ENCODE measurements around the gene CLCN6. TPM values are rescaled to one million over a fixed set of nuclear protein-coding genes. Genes with fewer than 3 reads are reported as not detected.

CLCN6 gene
- total and polyA plus RNA-seq, 4 donors, result 16.5 to 49.3 (median 27.0) TPM

Small RNA genes within 50 kb of the gene (small RNA-seq; reads per million reads assigned to genes)
- not detected for gene RF02156 (ENCODE audit: low replicate concordance)
- gene RF02157 (ENCODE audit: low replicate concordance), result not detected
- gene RF02158 (ENCODE audit: low replicate concordance), result not detected

Other genes starting within 250 kb of the CLCN6 start
- gene FBXO2, start 151.8 kb upstream of the CLCN6 start, total RNA-seq, result 10 to 100 TPM; 19.3 to 19.4 TPM
- 10 to 100 TPM; 44.0 to 45.0 TPM for gene FBXO2, start 151.8 kb upstream of the CLCN6 start, polyA plus RNA-seq (ENCODE audit: insufficient read length in 2 of 2)
- gene FBXO44, start 151.3 kb upstream of the CLCN6 start, total RNA-seq, result 10 to 100 TPM; 33.3 to 43.4 TPM
- gene FBXO44, start 151.3 kb upstream of the CLCN6 start, polyA plus RNA-seq (ENCODE audit: insufficient read length in 2 of 2), result 100 to 1,000 TPM; 116 to 136 TPM
- 10 to 100 TPM in 1 of 2 donors, 1 to 10 TPM in 1; 5.9 to 12.4 TPM for gene FBXO6, start 142.0 kb upstream of the CLCN6 start, total RNA-seq
- gene FBXO6, start 142.0 kb upstream of the CLCN6 start, polyA plus RNA-seq (ENCODE audit: insufficient read length in 2 of 2), result 10 to 100 TPM; 11.6 to 14.6 TPM
- 10 to 100 TPM; 27.3 to 63.9 TPM for gene MAD2L2, start 125.0 kb upstream of the CLCN6 start, total RNA-seq
- gene MAD2L2, start 125.0 kb upstream of the CLCN6 start, polyA plus RNA-seq (ENCODE audit: insufficient read length in 2 of 2), result 10 to 100 TPM; 60.8 to 70.8 TPM
- gene DRAXIN, start 114.5 kb upstream of the CLCN6 start, total RNA-seq, result 1 to 10 TPM; 5.8 to 6.3 TPM
- gene DRAXIN, start 114.5 kb upstream of the CLCN6 start, polyA plus RNA-seq (ENCODE audit: insufficient read length in 2 of 2), result 10 to 100 TPM; 11.4 to 18.3 TPM
- gene AGTRAP, start 70.1 kb upstream of the CLCN6 start, total RNA-seq, result 10 to 100 TPM; 11.8 to 45.1 TPM
- gene AGTRAP, start 70.1 kb upstream of the CLCN6 start, polyA plus RNA-seq (ENCODE audit: insufficient read length in 2 of 2), result 10 to 100 TPM; 19.3 to 24.1 TPM
- 1 to 10 TPM in 1 of 2 donors, under 1 TPM in 1; 0.30 to 4.7 TPM for gene C1orf167, start 44.0 kb upstream of the CLCN6 start, total RNA-seq
- under 1 TPM in 1 of 2 donors, not detected in 1; 0.23 TPM for gene C1orf167, start 44.0 kb upstream of the CLCN6 start, polyA plus RNA-seq (ENCODE audit: insufficient read length in 2 of 2)
- 10 to 100 TPM; 25.8 to 49.1 TPM for gene MTHFR, start 227 bp upstream of the CLCN6 start, total RNA-seq
- gene MTHFR, start 227 bp upstream of the CLCN6 start, polyA plus RNA-seq (ENCODE audit: insufficient read length in 2 of 2), result 10 to 100 TPM; 20.9 to 36.2 TPM
- under 1 TPM; 0.61 to 0.99 TPM for gene NPPA, start 41.6 kb downstream of the CLCN6 start, total RNA-seq
- 1 to 10 TPM; 4.7 to 5.0 TPM for gene NPPA, start 41.6 kb downstream of the CLCN6 start, polyA plus RNA-seq (ENCODE audit: insufficient read length in 2 of 2)
- 1 to 10 TPM in 1 of 2 donors, under 1 TPM in 1; 0.83 to 1.5 TPM for gene NPPB, start 52.8 kb downstream of the CLCN6 start, total RNA-seq
- gene NPPB, start 52.8 kb downstream of the CLCN6 start, polyA plus RNA-seq (ENCODE audit: insufficient read length in 2 of 2), result 1 to 10 TPM; 3.1 to 4.5 TPM
- 10 to 100 TPM; 18.0 to 33.8 TPM for gene KIAA2013, start 120.2 kb downstream of the CLCN6 start, total RNA-seq
- gene KIAA2013, start 120.2 kb downstream of the CLCN6 start, polyA plus RNA-seq (ENCODE audit: insufficient read length in 2 of 2), result 10 to 100 TPM; 35.3 to 35.4 TPM
- 100 to 1,000 TPM in 1 of 2 donors, 10 to 100 TPM in 1; 47.7 to 108 TPM for gene PLOD1, start 128.5 kb downstream of the CLCN6 start, total RNA-seq
- 10 to 100 TPM; 66.5 to 80.0 TPM for gene PLOD1, start 128.5 kb downstream of the CLCN6 start, polyA plus RNA-seq (ENCODE audit: insufficient read length in 2 of 2)
- 10 to 100 TPM; 47.5 to 65.6 TPM for gene MFN2, start 174.3 kb downstream of the CLCN6 start, total RNA-seq
- 10 to 100 TPM; 79.2 to 79.7 TPM for gene MFN2, start 174.3 kb downstream of the CLCN6 start, polyA plus RNA-seq (ENCODE audit: insufficient read length in 2 of 2)
- 10 to 100 TPM; 18.7 to 34.4 TPM for gene MIIP, start 213.3 kb downstream of the CLCN6 start, total RNA-seq
- 10 to 100 TPM; 54.4 to 62.3 TPM for gene MIIP, start 213.3 kb downstream of the CLCN6 start, polyA plus RNA-seq (ENCODE audit: insufficient read length in 2 of 2)

Measured in spinal cord (tissue), 4 donors.